Endothelial cell of umbilical vein (primary cell): Measurements from ENCODE around the gene AKAP1. TPM values are rescaled to one million over a fixed set of nuclear protein-coding genes. Genes with fewer than 3 reads are reported as not detected.
A peak's percentile ranks its signal among the peaks of the same experiment; 100 is the strongest.

Source experiments
- BruUV-seq: library from RNA; stranded (reverse); fragments of 400-500 nt; replicated peaks from 2 replicates; lab custom pipeline; 2021; lab: Mats Ljungman, UMichigan
- CTCF ChIA-PET: fragments of 300-600, 350-600 bp; sonication (Branson Sonifier 250); formaldehyde crosslinking; loops from one replicate; lab custom pipeline; 2021; ENCODE audit warnings: antibody characterized with exemption, inconsistent platforms; lab: Charles Lee
- POLR2A ChIA-PET: fragments of 300-600, 350-600 bp; sonication (Branson Sonifier 250); formaldehyde crosslinking; loops from one replicate; lab custom pipeline; 2021; ENCODE audit warnings: antibody characterized with exemption, inconsistent platforms; lab: Charles Lee
- DNase-seq: peaks from one replicate; pipeline ENCODE4 v3.0.0-alpha.2; 2011; ENCODE audit warnings: low read depth, low spot score
- FAIRE-seq: peaks from 2 replicates; lab custom pipeline; 2011; peaks lifted over from hg19 to GRCh38; lab: Jason Lieb, UNC
- H2AFZ ChIP-seq: 2 replicates; pipeline ENCODE4 v1.6.0; 2012; ENCODE audit warnings: low read depth, low read length, control low read depth, inconsistent platforms
- H3K27ac ChIP-seq: 2 replicates; pipeline ENCODE4 v1.5.1; 2011; ENCODE audit warnings: low read depth, mild to moderate bottlenecking, control low read depth, low read length, moderate library complexity; ENCODE audit not compliant: insufficient read depth
- H3K27me3 ChIP-seq, 2 experiments: 2 replicates each; pipeline versions ENCODE4 v1.6.0 to v1.6.1; 2011; ENCODE audit warnings: low read length in 2 of 2, mixed read lengths in 1 of 2; ENCODE audit not compliant: control insufficient read depth in 2 of 2, insufficient read depth in 2 of 2
- H3K36me3 ChIP-seq, 2 experiments: 2 replicates in 1 of 2; 3 replicates in 1 of 2; pipeline ENCODE4 v1.5.1; 2011; ENCODE audit warnings: low read length in 2 of 2, mild to moderate bottlenecking in 1 of 2, moderate library complexity in 1 of 2; ENCODE audit not compliant: control insufficient read depth in 2 of 2, insufficient read depth in 2 of 2; ENCODE audit errors: extremely low read depth in 1 of 2
- H3K4me1 ChIP-seq: 3 replicates; pipeline ENCODE4 v1.5.1; 2011; ENCODE audit warnings: mild to moderate bottlenecking, low read length; ENCODE audit not compliant: control insufficient read depth, insufficient read depth; ENCODE audit errors: extremely low read depth
- H3K4me2 ChIP-seq: 2 replicates; pipeline ENCODE4 v1.6.1; 2011; ENCODE audit warnings: low read length, control low read depth, mixed read lengths; ENCODE audit not compliant: insufficient read depth
- H3K4me3 ChIP-seq, 3 experiments: fragments of 200-600 bp in 1 of 3; sonication (generic), shearing (Covaris generic) in 1 of 3; replicated peaks in 1 of 3; 2 replicates each; pipeline ENCODE4 v1.5.1; 2011 to 2016; ENCODE audit warnings: control low read depth in 3 of 3, low read length in 3 of 3, mild to moderate bottlenecking in 2 of 3, inconsistent platforms in 1 of 3, low read depth in 1 of 3, moderate library complexity in 1 of 3; ENCODE audit not compliant: insufficient read depth in 1 of 3
- H3K79me2 ChIP-seq: 2 replicates; pipeline ENCODE4 v1.6.0; 2012; ENCODE audit warnings: low read length, inconsistent platforms; ENCODE audit not compliant: control insufficient read depth, insufficient read depth
- H3K9ac ChIP-seq: replicated peaks from 2 replicates; pipeline ENCODE3; 2011; ENCODE audit warnings: low read length, control low read depth; ENCODE audit not compliant: insufficient read depth; ENCODE audit errors: extremely low read depth
- H3K9me1 ChIP-seq: replicated peaks from 3 replicates; pipeline ENCODE4 v1.6.0; 2011; ENCODE audit warnings: mild to moderate bottlenecking, low read length; ENCODE audit not compliant: control insufficient read depth, insufficient read depth; ENCODE audit errors: extremely low read depth
- H3K9me3 ChIP-seq: replicated peaks from 2 replicates; pipeline ENCODE4 v1.5.1; 2012; ENCODE audit warnings: low read length, inconsistent platforms; ENCODE audit not compliant: control insufficient read depth, insufficient read depth
- H4K20me1 ChIP-seq: replicated peaks from 2 replicates; pipeline ENCODE3; 2011; ENCODE audit warnings: mild to moderate bottlenecking, low read length; ENCODE audit not compliant: control insufficient read depth, insufficient read depth; ENCODE audit errors: extremely low read depth
- FOS ChIP-seq: IDR thresholded peaks from 2 replicates; pipeline ENCODE4 v1.6.1; 2011; ENCODE audit warnings: mild to moderate bottlenecking, low read length, moderate library complexity, borderline replicate concordance; ENCODE audit not compliant: insufficient read depth
- JUN ChIP-seq: IDR thresholded peaks from 2 replicates; pipeline ENCODE4 v1.6.1; 2011; ENCODE audit warnings: borderline replicate concordance, low read depth; ENCODE audit not compliant: insufficient read length, insufficient read depth
- MYC ChIP-seq: IDR thresholded peaks from one replicate; pipeline ENCODE4 v1.6.1; 2011; ENCODE audit warnings: mild to moderate bottlenecking, low read depth, low read length
- POLR2A ChIP-seq: IDR thresholded peaks from 2 replicates; pipeline ENCODE4 v1.6.1; 2012; ENCODE audit warnings: low read depth, mild to moderate bottlenecking, control low read depth, low read length
- dilution Hi-C: fragments of 300-500 bp; cut with MboI; formaldehyde crosslinking; loops from one replicate; pipeline ENCODE4 v1.15.0; 2019; ENCODE audit warnings: low sequenced_read_pairs; ENCODE audit not compliant: extremely low pct_ligation_motif_present
- intact Hi-C: fragments of 100-400 bp; cut with micrococcal nuclease; formaldehyde crosslinking; loops from one replicate; pipeline ENCODE4 v1.10.0; 2022
- polyA plus RNA-seq, 4 experiments: library from polyadenylated mRNA; depleted of rRNA in 3 of 4; stranded (reverse) in 3 of 4; unstranded in 1 of 4; fragments of >200 nt; gene quantifications; 2 replicates each; pipeline versions ENCODE4 v1.2.1 to v1.2.3, GENCODE V29; 2011 to 2012; ENCODE audit warnings: missing spikeins in 1 of 4
- total RNA-seq: library from RNA; stranded (reverse); gene quantifications from 2 replicates; pipeline ENCODE4 v1.2.3, GENCODE V29; 2021
- TF ChIP-seq, protein P1 (sequence below), 2 donors: IDR thresholded peaks; 1 replicate in 1 of 2; 2 replicates in 1 of 2; pipeline ENCODE4 v1.5.1; 2011; ENCODE audit warnings: low read length in 2 of 2, mild to moderate bottlenecking in 2 of 2, moderate library complexity in 2 of 2, control low read depth in 1 of 2, inconsistent platforms in 1 of 2, low read depth in 1 of 2; ENCODE audit not compliant: insufficient read depth in 1 of 2; ENCODE audit errors: extremely low read depth in 1 of 2

AKAP1 gene
- total and polyA plus RNA-seq, 2 donors (not counting 3 experiments of a cell fraction or from before 2014, with no cell fraction given), result 20.9 to 27.7 TPM

DNA sequence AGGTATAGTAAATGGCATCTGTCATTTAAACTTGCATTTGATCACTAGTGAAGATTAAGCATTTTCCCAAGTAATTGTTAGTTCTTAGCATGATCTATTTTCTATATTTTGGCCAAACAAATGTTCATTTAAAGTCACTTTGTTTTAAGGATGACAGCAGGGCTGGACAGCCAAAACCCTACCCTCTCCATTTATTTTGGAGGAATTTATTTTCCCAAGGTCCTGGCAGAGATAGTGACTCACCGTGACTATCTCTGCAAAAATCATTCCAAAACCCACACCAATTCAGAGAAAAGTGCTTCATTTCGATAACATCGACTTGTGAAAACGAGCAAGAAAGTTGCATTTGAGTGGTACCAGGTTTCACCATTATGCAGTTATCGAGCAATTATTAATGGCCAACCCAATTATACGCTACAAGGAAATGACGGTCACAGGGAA, 665 bp upstream of the AKAP1 start:
- peak overlapping the region; percentile 18 to 99 (median 68) for H3K4me3 ChIP-seq
- FAIRE-seq, result no peak
- ChIA-PET POLR2A (no interaction called here), CTCF (interaction anchor here (1.0 to 1.5 kb wide), 4 partner anchors 9 to 700 kb away, joined by 3 to 5 read pairs (median 4); no protein-coding TSS in a partner anchor)
- H2AFZ ChIP-seq, result peak overlapping the region; percentile 94
- H3K9me1 ChIP-seq, result no peaks in the 10 kb centered on the region
- BruUV-seq, result TSS peak; percentile 93
- DNase-seq, result no peak
- peak overlapping the region; percentile 88 for H3K27ac ChIP-seq
- peaks cover 8% of the 10 kb centered on the region for H3K4me1 ChIP-seq
- H3K9me3 ChIP-seq, result no peaks in the 10 kb centered on the region
- intact Hi-C loops, result loop anchor here (2.0 to 10.0 kb wide), 2 partner anchors 1000 to 1440 kb away; no protein-coding TSS in a partner anchor
- H3K27me3 ChIP-seq, result peaks cover 0 to 2% of the 10 kb centered on the region in 2 experiments
- no peaks in the 10 kb centered on the region for H3K36me3 ChIP-seq
- peak overlapping the region; percentile 75 for H3K4me2 ChIP-seq
- peak overlapping the region; percentile 96 for H3K9ac ChIP-seq
- dilution Hi-C loops, result no loop called here
- no peaks in the 10 kb centered on the region for H4K20me1 ChIP-seq
- TF ChIP-seq FOS, result no peak
- peak; percentile 9 for TF ChIP-seq JUN
- H3K79me2 ChIP-seq, result peaks cover 16% of the 10 kb centered on the region

DNA sequence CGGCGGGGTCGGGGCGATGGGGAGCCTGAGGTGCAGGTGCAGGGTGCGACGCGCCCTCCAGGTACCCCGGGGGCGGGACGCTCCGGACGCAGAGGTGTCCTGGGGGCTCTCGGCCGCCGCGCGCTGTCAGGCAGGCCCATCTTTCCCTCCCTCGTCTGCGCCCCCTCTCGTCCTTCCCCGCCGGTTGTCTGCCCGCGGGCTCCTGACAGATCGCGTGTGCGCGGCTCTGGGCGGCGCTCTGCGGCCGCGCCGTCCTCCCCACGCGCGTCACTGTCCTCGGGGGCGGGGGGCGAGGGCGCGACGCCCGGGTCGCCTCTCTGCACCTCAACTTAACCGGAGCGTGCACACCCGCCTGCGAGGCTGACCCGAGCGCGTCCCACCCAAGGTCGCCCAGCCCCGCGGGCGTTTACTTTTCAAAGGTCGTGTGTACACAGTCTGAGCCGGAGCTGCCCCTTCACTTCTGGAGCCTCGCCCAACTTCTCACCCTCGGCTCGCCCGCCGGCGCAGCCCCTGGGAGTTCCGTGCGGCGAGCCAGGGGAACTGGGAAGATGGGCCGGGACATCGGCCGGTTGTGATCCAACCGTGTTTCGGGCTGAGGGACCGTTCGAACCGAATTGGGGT, 512 bp downstream of the AKAP1 start:
- no peaks in the 10 kb centered on the region for H4K20me1 ChIP-seq
- dilution Hi-C loops, result no loop called here
- DNase-seq, result peak; percentile 54
- intact Hi-C loops, result loop anchor here (1.0 to 10.0 kb wide), 5 partner anchors 29 to 1439 kb away; partner anchors contain the start of gene SCPEP1
- H3K4me2 ChIP-seq, result peak overlapping the region; percentile 56
- H3K9me1 ChIP-seq, result no peaks in the 10 kb centered on the region
- H3K27me3 ChIP-seq, result no peaks in the 10 kb centered on the region
- ChIA-PET POLR2A (no interaction called here), CTCF (interaction anchor here (0.5 to 1.5 kb wide), 5 partner anchors 10 to 490 kb away, joined by 3 to 5 read pairs (median 4); no protein-coding TSS in a partner anchor)
- TF ChIP-seq MYC (no peak), POLR2A (no peak)
- TF ChIP-seq, protein P1, sequence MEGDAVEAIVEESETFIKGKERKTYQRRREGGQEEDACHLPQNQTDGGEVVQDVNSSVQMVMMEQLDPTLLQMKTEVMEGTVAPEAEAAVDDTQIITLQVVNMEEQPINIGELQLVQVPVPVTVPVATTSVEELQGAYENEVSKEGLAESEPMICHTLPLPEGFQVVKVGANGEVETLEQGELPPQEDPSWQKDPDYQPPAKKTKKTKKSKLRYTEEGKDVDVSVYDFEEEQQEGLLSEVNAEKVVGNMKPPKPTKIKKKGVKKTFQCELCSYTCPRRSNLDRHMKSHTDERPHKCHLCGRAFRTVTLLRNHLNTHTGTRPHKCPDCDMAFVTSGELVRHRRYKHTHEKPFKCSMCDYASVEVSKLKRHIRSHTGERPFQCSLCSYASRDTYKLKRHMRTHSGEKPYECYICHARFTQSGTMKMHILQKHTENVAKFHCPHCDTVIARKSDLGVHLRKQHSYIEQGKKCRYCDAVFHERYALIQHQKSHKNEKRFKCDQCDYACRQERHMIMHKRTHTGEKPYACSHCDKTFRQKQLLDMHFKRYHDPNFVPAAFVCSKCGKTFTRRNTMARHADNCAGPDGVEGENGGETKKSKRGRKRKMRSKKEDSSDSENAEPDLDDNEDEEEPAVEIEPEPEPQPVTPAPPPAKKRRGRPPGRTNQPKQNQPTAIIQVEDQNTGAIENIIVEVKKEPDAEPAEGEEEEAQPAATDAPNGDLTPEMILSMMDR (IDR thresholded peaks at IDR 0.05; ENCODE audit: extremely low read depth in 1 of 2, insufficient read depth in 1 of 2, low read depth in 1 of 2, low read length in 2 of 2), result peak in 1 of 2 donors; percentile 23
- H3K4me1 ChIP-seq, result peaks cover 8% of the 10 kb centered on the region
- no peak overlapping the region for H3K27ac ChIP-seq
- no peak for FAIRE-seq
- H3K36me3 ChIP-seq, result no peaks in the 10 kb centered on the region
- H3K4me3 ChIP-seq, result peak overlapping the region; percentile 45 to 87 (median 53)
- H3K79me2 ChIP-seq, result peaks cover 20% of the 10 kb centered on the region
- H2AFZ ChIP-seq, result peak overlapping the region; percentile 56
- H3K9me3 ChIP-seq, result no peaks in the 10 kb centered on the region
- no TSS peak for BruUV-seq
- peak overlapping the region; percentile 22 for H3K9ac ChIP-seq
